Measurements from ENCODE around the gene TSHZ2.

DNA sequence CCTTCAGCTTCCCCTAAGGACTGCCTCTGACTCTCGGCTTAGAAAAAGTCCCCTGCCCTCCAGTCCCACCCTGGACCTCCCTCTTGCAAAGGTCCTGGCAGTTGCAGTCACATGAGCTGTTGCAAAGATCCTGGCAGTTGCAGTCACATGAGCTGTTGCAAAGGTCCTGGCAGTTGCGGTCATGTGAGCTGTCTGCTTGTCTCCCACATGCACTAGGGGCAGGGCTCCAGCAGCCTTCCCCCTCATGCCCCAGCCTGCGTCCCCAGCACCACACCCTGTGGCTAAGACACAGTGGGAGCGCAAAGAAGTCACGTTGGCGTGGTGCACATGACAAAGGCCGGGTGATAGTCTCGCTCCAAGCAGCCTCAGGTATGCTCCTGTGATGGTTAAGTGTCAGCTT lies 538.5 kb downstream of the TSHZ2 start:
- no peak for TF ChIP-seq SUZ12 (IDR thresholded peaks at IDR 0.05)
- no peak for TF ChIP-seq BHLHE40 (IDR thresholded peaks at IDR 0.05; ENCODE audit: borderline replicate concordance)
- no peak for TF ChIP-seq NFRKB (IDR thresholded peaks at IDR 0.05)
- TF ChIP-seq FOXA1 (IDR thresholded peaks at IDR 0.05) = no peak
- no peak for TF ChIP-seq ZNF384 (IDR thresholded peaks at IDR 0.05)
- no peak for TF ChIP-seq HDGF (IDR thresholded peaks at IDR 0.05; ENCODE audit: borderline replicate concordance)
- TF ChIP-seq ELF4 (IDR thresholded peaks at IDR 0.05) = no peak

All from HEK293T (cell line).